Psoas muscle (tissue), 8 donors: ENCODE results near the gene EFNA3. TPM values are rescaled to one million over a fixed set of nuclear protein-coding genes. Genes with fewer than 3 reads are reported as not detected.

Experiments
- ATAC-seq, 4 donors: fragments of 200-7000 bp; cut with Tn5 transposase; one replicate each; pipeline ENCODE4 v1.9.1; 2020; ENCODE audit warnings: moderate library complexity in 3 of 4, mild to moderate bottlenecking in 2 of 4
- DNase-seq, 2 donors: peaks; one replicate each; pipeline ENCODE4 v3.0.0-alpha.2; 2020
- H3K27ac ChIP-seq: fragments of 200-600 bp; one replicate; pipeline ENCODE4 v1.8.0; 2022
- H3K27me3 ChIP-seq, 3 donors: fragments of 200-600 bp in 1 of 3; one replicate each; pipeline versions ENCODE4 v1.6.1 to v1.8.0; 2013 to 2022; ENCODE audit warnings: low read length in 2 of 3, mild to moderate bottlenecking in 2 of 3, moderate library complexity in 1 of 3; ENCODE audit not compliant: insufficient read depth in 3 of 3
- H3K36me3 ChIP-seq, 2 donors: fragments of 200-600 bp in 1 of 2; one replicate each; pipeline versions ENCODE4 v1.6.1 to v1.8.0; 2013 to 2022; ENCODE audit warnings: low read depth in 1 of 2, mild to moderate bottlenecking in 1 of 2, moderate library complexity in 1 of 2; ENCODE audit not compliant: insufficient read depth in 1 of 2
- H3K4me1 ChIP-seq: fragments of 200-600 bp; one replicate; pipeline ENCODE4 v1.8.0; 2022
- H3K4me3 ChIP-seq: fragments of 200-600 bp; one replicate; pipeline ENCODE4 v1.8.0; 2022; ENCODE audit warnings: mild to moderate bottlenecking
- H3K9me3 ChIP-seq: fragments of 200-600 bp; one replicate; pipeline ENCODE4 v1.8.0; 2022
- CTCF ChIP-seq: fragments of 200-600 bp; IDR thresholded peaks from one replicate; pipeline ENCODE4 v1.8.0; 2022; ENCODE audit warnings: antibody characterized with exemption
- WGBS, 3 donors: extraction: QIAGEN DNeasy Blood & Tissue Kit; methylation state at CpG; one replicate each; pipeline versions ENCODE4 v1.1.6 to v1.1.7; 2013; 5-methylcytosine and 5-hydroxymethylcytosine counted together
- intact Hi-C, 2 donors: fragments of 100-400 bp; cut with DNase I; formaldehyde crosslinking; loops; one replicate each; pipeline versions ENCODE4 v1.11.0 to v1.14.2; 2022
- polyA plus RNA-seq, 3 donors: library from polyadenylated mRNA; stranded (reverse); fragments of 200-250 nt; gene quantifications; one replicate each; pipeline ENCODE4 v1.2.3, GENCODE V29; 2013
- total RNA-seq, 4 donors: library from RNA; stranded (reverse); fragmentation: NEBNext Ultra II Directional in 2 of 4; extraction: Animal tissue kit (Norgen Biotek cat#: 25700) in 2 of 4; gene quantifications; one replicate each; pipeline versions ENCODE4 v1.2.1 to v1.2.4, GENCODE V29; 2021 to 2023
- donor health status: healthy with polysubstance abuse.
- donor health status: DM: no; HTN: no; CAD: no; lungs with moderate emphysema.
- donor health status: Bipolar disorder and iron deficiency.
- donor health status: healthy.
- donor health status: DM: yes; HTN: yes; CAD: no.
- donor health status: DM: no; HTN: no; CAD: no.
- donor health status: DM: no; HTN: no; CAD: no.
- donor health status: DM: yes; HTN: yes; CAD: no.

EFNA3 gene
- total and polyA plus RNA-seq, 7 donors = 0.17 to 1.00 (median 0.48) TPM; not detected in 1

GRCh38 chr1:155037043-155037442 lies 41.6 kb upstream of the EFNA3 start:
- Histone ChIP-seq H3K36me3 (no peaks in the 10 kb centered on the region), H3K27ac (no peak overlapping the region), H3K9me3 (no peaks in the 10 kb centered on the region), H3K27me3 (no peaks in the 10 kb centered on the region), H3K4me3 (no peak overlapping the region), H3K4me1 (no peaks in the 10 kb centered on the region)
- intact Hi-C loops = no loop called here
- DNase-seq (no peak), ATAC-seq (no peak)
- no peak for TF ChIP-seq CTCF
- WGBS, 3 donors = 84 to 88% (median 85%) methylated on average over 3 of the region's 3 CpGs

GRCh38 chr1:155037851-155038441 lies 40.7 kb upstream of the EFNA3 start:
- Histone ChIP-seq H3K27ac (no peak overlapping the region), H3K36me3 (no peaks in the 10 kb centered on the region), H3K4me1 (no peaks in the 10 kb centered on the region), H3K4me3 (no peak overlapping the region), H3K27me3 (no peaks in the 10 kb centered on the region), H3K9me3 (no peaks in the 10 kb centered on the region)
- ATAC-seq = no peak
- DNase-seq = no peak
- intact Hi-C loops = no loop called here
- no peak for TF ChIP-seq CTCF
- WGBS, 3 donors = 83 to 89% (median 86%) methylated on average over 6 of the region's 6 CpGs

- Histone ChIP-seq H3K9me3 (no peaks in the 10 kb centered on the region), H3K4me3 (no peak overlapping the region), H3K4me1 (no peaks in the 10 kb centered on the region), H3K27ac (no peak overlapping the region), H3K36me3 (no peaks in the 10 kb centered on the region), H3K27me3 (no peaks in the 10 kb centered on the region)
- DNase-seq = no peak
- ATAC-seq = peak; percentile 31 to 68 (median 53)
- 49 to 65% (median 56%) methylated on average over 8 of the region's 8 CpGs for WGBS, 3 donors
- intact Hi-C loops = no loop called here
- TF ChIP-seq CTCF = no peak
These were observed 39.9 kb upstream of the EFNA3 start for GRCh38 chr1:155038602-155039307.

- intact Hi-C loops = no loop called here
- H3K9me3 ChIP-seq = no peaks in the 10 kb centered on the region
These were observed 39.3 kb upstream of the EFNA3 start for GRCh38 chr1:155039308-155039669.

More at GRCh38 chr1:155039308-155039669, 39.3 kb upstream of the EFNA3 start:
- Histone ChIP-seq H3K27ac (no peak overlapping the region), H3K4me1 (no peaks in the 10 kb centered on the region), H3K36me3 (no peaks in the 10 kb centered on the region), H3K27me3 (no peaks in the 10 kb centered on the region), H3K4me3 (no peak overlapping the region)
- DNase-seq = no peak
- 78 to 86% (median 83%) methylated on average over 4 of the region's 4 CpGs for WGBS, 3 donors
- ATAC-seq = no peak
- no peak for TF ChIP-seq CTCF
